Measurements from ENCODE around the gene GSK3A. TPM values are rescaled to one million over a fixed set of nuclear protein-coding genes. Genes with fewer than 3 reads are reported as not detected.

The GSK3A gene
- total RNA-seq, 2 donors from 2014 or later: 23.7 to 26.9 TPM

GRCh38 chr19:42233678-42234292 lies 8.6 kb downstream of the GSK3A start:
- Histone ChIP-seq H3K27ac (no peak overlapping the region), H3K27me3 (replicated peaks; ENCODE audit: insufficient read depth) (no peaks in the 10 kb centered on the region), H3K4me3 (no peak overlapping the region), H3K36me3 (peaks cover 57% of the 10 kb centered on the region), H3K4me1 (ENCODE audit: control insufficient read depth in 1 of 2, low read depth in 2 of 2) (no peaks in the 10 kb centered on the region), H3K9me3 (no peaks in the 10 kb centered on the region)
- no peak for TF ChIP-seq CTCF (IDR thresholded peaks at IDR 0.05)
- DNase-seq (ENCODE audit: low spot score): no peak
- ATAC-seq (ENCODE audit: insufficient number of reproducible peaks, low FRiP score, low read depth): no peak

GRCh38 chr19:42233106-42233505 lies 9.3 kb downstream of the GSK3A start:
- no peaks in the 10 kb centered on the region for H3K4me1 ChIP-seq (ENCODE audit: control insufficient read depth in 1 of 2, low read depth in 2 of 2)
- ATAC-seq (ENCODE audit: insufficient number of reproducible peaks, low FRiP score, low read depth) (no peak), DNase-seq (ENCODE audit: low spot score) (no peak)
- H3K9me3 ChIP-seq: no peaks in the 10 kb centered on the region
- H3K27me3 ChIP-seq (replicated peaks; ENCODE audit: insufficient read depth): no peaks in the 10 kb centered on the region
- peaks cover 59% of the 10 kb centered on the region for H3K36me3 ChIP-seq
- H3K4me3 ChIP-seq: no peak overlapping the region
- no peak for TF ChIP-seq CTCF (IDR thresholded peaks at IDR 0.05)
- H3K27ac ChIP-seq: no peak overlapping the region

- Histone ChIP-seq H3K36me3 (peaks cover 59% of the 10 kb centered on the region), H3K27ac (no peak overlapping the region), H3K9me3 (no peaks in the 10 kb centered on the region), H3K4me1 (ENCODE audit: control insufficient read depth in 1 of 2, low read depth in 2 of 2) (no peaks in the 10 kb centered on the region), H3K4me3 (no peak overlapping the region), H3K27me3 (replicated peaks; ENCODE audit: insufficient read depth) (no peaks in the 10 kb centered on the region)
- no peak for TF ChIP-seq CTCF (IDR thresholded peaks at IDR 0.05)
- ATAC-seq (ENCODE audit: insufficient number of reproducible peaks, low FRiP score, low read depth) (no peak), DNase-seq (ENCODE audit: low spot score) (no peak)
Measured at GRCh38 chr19:42232435-42232834, 10.0 kb downstream of the GSK3A start.

GRCh38 chr19:42230571-42230970 lies 11.8 kb downstream of the GSK3A start:
- no peak for DNase-seq (ENCODE audit: low spot score)
- H3K27me3 ChIP-seq (replicated peaks; ENCODE audit: insufficient read depth): no peaks in the 10 kb centered on the region
- no peak for ATAC-seq (ENCODE audit: insufficient number of reproducible peaks, low FRiP score, low read depth)
- no peak overlapping the region for H3K27ac ChIP-seq
- peaks cover 65% of the 10 kb centered on the region for H3K36me3 ChIP-seq
- no peak for TF ChIP-seq CTCF (IDR thresholded peaks at IDR 0.05)
- H3K4me3 ChIP-seq: no peak overlapping the region
- H3K4me1 ChIP-seq (ENCODE audit: control insufficient read depth in 1 of 2, low read depth in 2 of 2): no peaks in the 10 kb centered on the region
- no peaks in the 10 kb centered on the region for H3K9me3 ChIP-seq

GRCh38 chr19:42229855-42230351 lies 12.5 kb downstream of the GSK3A start:
- Histone ChIP-seq H3K4me1 (ENCODE audit: control insufficient read depth in 1 of 2, low read depth in 2 of 2) (no peaks in the 10 kb centered on the region), H3K9me3 (no peaks in the 10 kb centered on the region), H3K27me3 (replicated peaks; ENCODE audit: insufficient read depth) (no peaks in the 10 kb centered on the region), H3K27ac (no peak overlapping the region), H3K4me3 (no peak overlapping the region), H3K36me3 (peaks cover 68% of the 10 kb centered on the region)
- ATAC-seq (ENCODE audit: insufficient number of reproducible peaks, low FRiP score, low read depth): no peak
- DNase-seq (ENCODE audit: low spot score): no peak
- TF ChIP-seq CTCF (IDR thresholded peaks at IDR 0.05): no peak

Data from thoracic aorta (tissue), 2 donors.